Activated gamma-delta T cell treated with Interleukin-2 at 50 U/mL for 16 hours (primary cell): ENCODE data around the gene GAPDHS.

Experiments used
- DNase-seq: peaks from one replicate; pipeline ENCODE4 v3.0.0-alpha.2; 2020

Gene GAPDHS

GRCh38 chr19:35558400-35559280 lies 25.4 kb downstream of the GAPDHS start:
- no peak for DNase-seq

- DNase-seq = no peak
These were observed 26.0 kb downstream of the GAPDHS start for GRCh38 chr19:35559281-35559659.

- no peak for DNase-seq
These were observed 26.5 kb downstream of the GAPDHS start for GRCh38 chr19:35559781-35560180.

- DNase-seq = no peak
These were observed 27.0 kb downstream of the GAPDHS start for GRCh38 chr19:35560271-35560670.

- DNase-seq = no peak
These were observed 27.4 kb downstream of the GAPDHS start for GRCh38 chr19:35560677-35561076.

GRCh38 chr19:35561436-35561835 lies 28.2 kb downstream of the GAPDHS start:
- no peak for DNase-seq

- DNase-seq = no peak
These were observed 29.1 kb downstream of the GAPDHS start for GRCh38 chr19:35562336-35562735.

- DNase-seq = no peak
These were observed 29.5 kb downstream of the GAPDHS start for GRCh38 chr19:35562776-35563175.

- DNase-seq = no peak
These were observed 30.1 kb downstream of the GAPDHS start, which contains the start of gene ATP4A for GRCh38 chr19:35563207-35563829. TSS of gene ATP4A (minus strand) at chr19:35563658. CDS start at chr19:35563629, 29 bp downstream.

GRCh38 chr19:35565016-35565856 lies 32.0 kb downstream of the GAPDHS start:
- no peak for DNase-seq

GRCh38 chr19:35566738-35567137 lies 33.5 kb downstream of the GAPDHS start:
- DNase-seq = no peak

GRCh38 chr19:35569281-35569781 lies 36.1 kb downstream of the GAPDHS start:
- DNase-seq = no peak

GRCh38 chr19:35571406-35571965 lies 38.2 kb downstream of the GAPDHS start:
- no peak for DNase-seq

GRCh38 chr19:35577918-35578317 lies 44.7 kb downstream of the GAPDHS start:
- DNase-seq = no peak

GRCh38 chr19:35578707-35579106 lies 45.5 kb downstream of the GAPDHS start:
- no peak for DNase-seq

- no peak for DNase-seq
These were observed 49.5 kb downstream of the GAPDHS start for GRCh38 chr19:35582760-35583159.

GRCh38 chr19:35585848-35586247 lies 52.6 kb downstream of the GAPDHS start, which contains the start of gene PMIS2:
TSS of gene PMIS2 (plus strand) at chr19:35586173. CDS start at chr19:35586260, 87 bp downstream.
- no peak for DNase-seq

- no peak for DNase-seq
These were observed 54.1 kb downstream of the GAPDHS start for GRCh38 chr19:35587321-35587720.

GRCh38 chr19:35590875-35591274 lies 57.6 kb downstream of the GAPDHS start:
- DNase-seq = no peak

- no peak for DNase-seq
These were observed 59.0 kb downstream of the GAPDHS start for GRCh38 chr19:35592226-35592625.
